Measurements from ENCODE around the gene ZNF530. TPM values are rescaled to one million over a fixed set of nuclear protein-coding genes. Genes with fewer than 3 reads are reported as not detected.

ZNF530 gene
- total and polyA plus RNA-seq, 2 donors (not counting 1 experiment from before 2014, with no cell fraction given) = 4.3 to 11.2 TPM

DNA sequence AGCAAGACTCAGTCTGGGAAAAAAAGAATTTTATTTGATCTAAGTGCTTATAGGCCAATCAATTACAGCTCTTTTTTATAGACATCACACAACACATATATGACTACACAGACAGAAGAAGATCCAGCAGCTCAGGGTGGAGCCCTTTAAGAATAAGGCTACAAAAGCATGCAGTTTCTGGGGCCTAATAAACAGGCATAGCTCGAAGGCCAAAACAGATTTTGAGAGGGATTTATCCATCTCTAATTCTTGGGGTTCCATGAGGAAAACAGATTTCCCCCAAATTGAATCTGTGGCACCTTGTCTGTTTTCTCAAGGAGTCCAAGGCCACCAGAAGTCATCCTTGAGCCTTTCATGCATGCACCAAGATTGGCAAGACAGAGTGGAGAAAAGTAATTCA is 36.1 kb upstream of the ZNF530 start:
- H3K4me3 Mint-ChIP-seq = no peak overlapping the region
- Histone ChIP-seq H4K20me1 (ENCODE audit: control insufficient read depth, insufficient read depth, low read length, poor library complexity, severe bottlenecking) (no peaks in the 10 kb centered on the region), H3K27ac (ENCODE audit: low read length in 2 of 2) (no peak overlapping the region), H3K4me2 (replicated peaks; ENCODE audit: low read depth, low read length, poor library complexity, severe bottlenecking) (no peak overlapping the region), H3K4me3 (ENCODE audit: control extremely low read depth in 1 of 5, extremely low read depth in 1 of 5, insufficient read depth in 1 of 5, low read depth in 2 of 5, low read length in 4 of 5) (no peak overlapping the region), H3K9me3 (ENCODE audit: control extremely low read depth in 1 of 3, control insufficient read depth in 2 of 3, insufficient read depth in 1 of 3, low read length in 2 of 3) (peaks cover 23 to 63% (median 36%) of the 10 kb centered on the region in 3 donors), H2AFZ (ENCODE audit: insufficient read depth, low read depth, low read length, poor library complexity, severe bottlenecking) (no peak overlapping the region), H3K79me2 (ENCODE audit: control insufficient read depth, insufficient read depth, low read length) (peaks cover 20% of the 10 kb centered on the region), H3K27me3 (replicated peaks in 1 of 4; ENCODE audit: control extremely low read depth in 1 of 4, control insufficient read depth in 3 of 4, insufficient read depth in 4 of 4, low read length in 3 of 4) (peaks cover 0 to 4% (median 2%) of the 10 kb centered on the region in 4 experiments), H3K4me1 (ENCODE audit: control insufficient read depth in 2 of 2, insufficient read depth in 2 of 2, low read length in 2 of 2) (peaks cover 11 to 15% of the 10 kb centered on the region in 2 donors), H3K36me3 (replicated peaks in 1 of 2; ENCODE audit: control extremely low read depth in 1 of 2, control insufficient read depth in 1 of 2, extremely low read depth in 1 of 2, insufficient read depth in 2 of 2, low read length in 1 of 2) (no peaks in the 10 kb centered on the region), H3K9ac (ENCODE audit: low read length) (no peak overlapping the region)
- ATAC-seq (ENCODE audit: low read depth) (no peak), DNase-seq (no peak)
- intact Hi-C loops (cut with micrococcal nuclease) = no loop called here
- CTCF ChIA-PET = no interaction called here
- H3K27me3 Mint-ChIP-seq = peaks cover 13% of the 10 kb centered on the region
- H3K27ac Mint-ChIP-seq = no peak overlapping the region
- peaks cover 16% of the 10 kb centered on the region for H3K9me3 Mint-ChIP-seq (ENCODE audit: insufficient read depth)
- WGBS (ENCODE audit: insufficient coverage) = 38% methylated on average over 1 of the region's 1 CpG
- TF ChIP-seq EZH2 (IDR thresholded peaks at IDR 0.05; ENCODE audit: borderline replicate concordance, insufficient read depth, low read depth, low read length, poor library complexity, severe bottlenecking) = no peak
- TF ChIP-seq, protein P1, sequence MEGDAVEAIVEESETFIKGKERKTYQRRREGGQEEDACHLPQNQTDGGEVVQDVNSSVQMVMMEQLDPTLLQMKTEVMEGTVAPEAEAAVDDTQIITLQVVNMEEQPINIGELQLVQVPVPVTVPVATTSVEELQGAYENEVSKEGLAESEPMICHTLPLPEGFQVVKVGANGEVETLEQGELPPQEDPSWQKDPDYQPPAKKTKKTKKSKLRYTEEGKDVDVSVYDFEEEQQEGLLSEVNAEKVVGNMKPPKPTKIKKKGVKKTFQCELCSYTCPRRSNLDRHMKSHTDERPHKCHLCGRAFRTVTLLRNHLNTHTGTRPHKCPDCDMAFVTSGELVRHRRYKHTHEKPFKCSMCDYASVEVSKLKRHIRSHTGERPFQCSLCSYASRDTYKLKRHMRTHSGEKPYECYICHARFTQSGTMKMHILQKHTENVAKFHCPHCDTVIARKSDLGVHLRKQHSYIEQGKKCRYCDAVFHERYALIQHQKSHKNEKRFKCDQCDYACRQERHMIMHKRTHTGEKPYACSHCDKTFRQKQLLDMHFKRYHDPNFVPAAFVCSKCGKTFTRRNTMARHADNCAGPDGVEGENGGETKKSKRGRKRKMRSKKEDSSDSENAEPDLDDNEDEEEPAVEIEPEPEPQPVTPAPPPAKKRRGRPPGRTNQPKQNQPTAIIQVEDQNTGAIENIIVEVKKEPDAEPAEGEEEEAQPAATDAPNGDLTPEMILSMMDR (IDR thresholded peaks at IDR 0.05) = no peak
- H3K4me1 Mint-ChIP-seq = peaks cover 17% of the 10 kb centered on the region
- POLR2A ChIA-PET = no interaction called here

GRCh38 chr19:57566396-57567265 is 33.1 kb upstream of the ZNF530 start:
- POLR2A ChIA-PET = interaction anchor here (0.6 kb wide), 1 partner anchor 332 kb away, joined by 4 read pairs; no protein-coding TSS in a partner anchor
- H4K20me1 ChIP-seq (ENCODE audit: control insufficient read depth, insufficient read depth, low read length, poor library complexity, severe bottlenecking) = no peaks in the 10 kb centered on the region
- H2AFZ ChIP-seq (ENCODE audit: insufficient read depth, low read depth, low read length, poor library complexity, severe bottlenecking) = no peak overlapping the region
- Mint-ChIP-seq H3K27ac (no peak overlapping the region), H3K4me1 (no peaks in the 10 kb centered on the region), H3K4me3 (no peak overlapping the region), H3K9me3 (ENCODE audit: insufficient read depth) (peaks cover 20% of the 10 kb centered on the region), H3K27me3 (peaks cover 10% of the 10 kb centered on the region)
- ATAC-seq (ENCODE audit: low read depth) = no peak
- CTCF ChIA-PET = no interaction called here
- H3K79me2 ChIP-seq (ENCODE audit: control insufficient read depth, insufficient read depth, low read length) = no peaks in the 10 kb centered on the region
- peaks cover 0 to 2% of the 10 kb centered on the region in 2 experiments for H3K36me3 ChIP-seq (replicated peaks in 1 of 2; ENCODE audit: control extremely low read depth in 1 of 2, control insufficient read depth in 1 of 2, extremely low read depth in 1 of 2, insufficient read depth in 2 of 2, low read length in 1 of 2)
- no peaks in the 10 kb centered on the region for H3K4me1 ChIP-seq (ENCODE audit: control insufficient read depth in 2 of 2, insufficient read depth in 2 of 2, low read length in 2 of 2)
- TF ChIP-seq, protein P1 (IDR thresholded peaks at IDR 0.05) = no peak
- TF ChIP-seq EZH2 (IDR thresholded peaks at IDR 0.05; ENCODE audit: borderline replicate concordance, insufficient read depth, low read depth, low read length, poor library complexity, severe bottlenecking) = no peak
- 60% methylated on average over 3 of the region's 7 CpGs for WGBS (ENCODE audit: insufficient coverage)
- no peak overlapping the region for H3K4me2 ChIP-seq (replicated peaks; ENCODE audit: low read depth, low read length, poor library complexity, severe bottlenecking)
- peaks cover 23 to 79% (median 55%) of the 10 kb centered on the region in 3 donors for H3K9me3 ChIP-seq (ENCODE audit: control extremely low read depth in 1 of 3, control insufficient read depth in 2 of 3, insufficient read depth in 1 of 3, low read length in 2 of 3)
- H3K9ac ChIP-seq (ENCODE audit: low read length) = no peak overlapping the region
- intact Hi-C loops (cut with micrococcal nuclease) = no loop called here
- H3K27me3 ChIP-seq (replicated peaks in 1 of 4; ENCODE audit: control extremely low read depth in 1 of 4, control insufficient read depth in 3 of 4, insufficient read depth in 4 of 4, low read length in 3 of 4) = peaks cover 0 to 3% (median 0%) of the 10 kb centered on the region in 4 experiments
- no peak for DNase-seq
- H3K4me3 ChIP-seq (ENCODE audit: control extremely low read depth in 1 of 5, extremely low read depth in 1 of 5, insufficient read depth in 1 of 5, low read depth in 2 of 5, low read length in 4 of 5) = no peak overlapping the region
- H3K27ac ChIP-seq (ENCODE audit: low read length in 2 of 2) = no peak overlapping the region
